IMR-90 (cell line): ENCODE data around the gene NOL4L.

Experiments used
- CEBPB ChIP-seq: IDR thresholded peaks from 2 replicates; pipeline ENCODE4 v1.6.1; 2012; ENCODE audit warnings: low read depth, low read length, improper control_type of control experiment
- CTCF ChIP-seq: conservative IDR thresholded peaks from 2 replicates; pipeline ENCODE4 v1.5.1; 2012; ENCODE audit warnings: mild to moderate bottlenecking, low read depth, low read length, improper control_type of control experiment
- ELK1 ChIP-seq: fragments of 150-350 bp; IDR thresholded peaks from 2 replicates; pipeline ENCODE4 v1.6.1; 2016; ENCODE audit warnings: low read depth, mild to moderate bottlenecking, low read length, moderate library complexity, borderline replicate concordance
- POLR2A ChIP-seq: IDR thresholded peaks from 2 replicates; pipeline ENCODE4 v1.6.1; 2012; ENCODE audit warnings: mild to moderate bottlenecking, low read depth, low read length
- RAD21 ChIP-seq: IDR thresholded peaks from 2 replicates; pipeline ENCODE4 v1.6.1; 2012; ENCODE audit warnings: low read length, improper control_type of control experiment
- RFX5 ChIP-seq: IDR thresholded peaks from 2 replicates; pipeline ENCODE4 v1.8.0; 2012; ENCODE audit warnings: low read depth, mild to moderate bottlenecking, low read length, moderate library complexity

GRCh38 chr20:32472581-32473207 lies 112.4 kb downstream of the NOL4L start:
- no peak for TF ChIP-seq CTCF
- no peak for TF ChIP-seq POLR2A
- TF ChIP-seq RAD21: no peak
- no peak for TF ChIP-seq ELK1
- no peak for TF ChIP-seq CEBPB
- no peak for TF ChIP-seq RFX5
